Activated CD4-positive, alpha-beta T cell treated with anti-CD3 and anti-CD28 coated beads, Interleukin-2, Interleukin-4, amounts not matched to agents 100 ng/mL and 50 ng/mL, durations not matched to agents 16 hours and 8 hours (primary cell): Measurements from ENCODE around the gene LDLRAD3.

Experiments
- DNase-seq: peaks from one replicate; pipeline ENCODE4 v3.0.0-alpha.2; 2020; ENCODE audit warnings: low spot score

Gene LDLRAD3

GRCh38 chr11:36139767-36140166 lies 195.9 kb downstream of the LDLRAD3 start:
- no peak for DNase-seq

- no peak for DNase-seq
Observed at GRCh38 chr11:36141196-36141953, 197.5 kb downstream of the LDLRAD3 start.

GRCh38 chr11:36141956-36142355 lies 198.1 kb downstream of the LDLRAD3 start:
- DNase-seq = no peak

- no peak for DNase-seq
Observed at GRCh38 chr11:36142439-36142838, 198.6 kb downstream of the LDLRAD3 start.

- DNase-seq = no peak
Observed at GRCh38 chr11:36142879-36143278, 199.0 kb downstream of the LDLRAD3 start.

GRCh38 chr11:36146437-36146836 lies 202.6 kb downstream of the LDLRAD3 start:
- no peak for DNase-seq

- no peak for DNase-seq
Observed at GRCh38 chr11:36147491-36147890, 203.6 kb downstream of the LDLRAD3 start.

GRCh38 chr11:36148701-36149100 lies 204.8 kb downstream of the LDLRAD3 start:
- DNase-seq = no peak

GRCh38 chr11:36149538-36150242 lies 205.8 kb downstream of the LDLRAD3 start:
- peak; percentile 82 for DNase-seq

GRCh38 chr11:36150986-36151385 lies 207.1 kb downstream of the LDLRAD3 start:
- no peak for DNase-seq

- no peak for DNase-seq
Observed at GRCh38 chr11:36151933-36152580, 208.2 kb downstream of the LDLRAD3 start.

- no peak for DNase-seq
Observed at GRCh38 chr11:36153551-36153950, 209.7 kb downstream of the LDLRAD3 start.

GRCh38 chr11:36155124-36155561 lies 211.3 kb downstream of the LDLRAD3 start:
- no peak for DNase-seq

- DNase-seq = no peak
Observed at GRCh38 chr11:36155770-36156160, 211.9 kb downstream of the LDLRAD3 start.

- no peak for DNase-seq
Observed at GRCh38 chr11:36156161-36156816, 212.4 kb downstream of the LDLRAD3 start.

GRCh38 chr11:36156817-36157519 lies 213.1 kb downstream of the LDLRAD3 start:
- DNase-seq = no peak

- no peak for DNase-seq
Observed at GRCh38 chr11:36160091-36160490, 216.2 kb downstream of the LDLRAD3 start.

GRCh38 chr11:36161572-36161971 lies 217.7 kb downstream of the LDLRAD3 start:
- DNase-seq = no peak

GRCh38 chr11:36162006-36162882 lies 218.4 kb downstream of the LDLRAD3 start:
- no peak for DNase-seq

GRCh38 chr11:36162883-36163434 lies 219.1 kb downstream of the LDLRAD3 start:
- no peak for DNase-seq
